H1 (cell line): ENCODE measurements around the gene FOSB. TPM values are rescaled to one million over a fixed set of nuclear protein-coding genes. Genes with fewer than 3 reads are reported as not detected.

Source experiments
- CTCF ChIA-PET: fragments of 300-600 bp; sonication (Branson Sonifier 250); formaldehyde crosslinking; loops from one replicate; lab custom pipeline; 2021; ENCODE audit not compliant: partially characterized antibody; lab: Charles Lee
- POLR2A ChIA-PET: fragments of 300-600 bp; sonication (Branson Sonifier 250); formaldehyde crosslinking; loops from one replicate; lab custom pipeline; 2021; ENCODE audit warnings: inconsistent platforms; ENCODE audit not compliant: partially characterized antibody; lab: Charles Lee
- DNase-seq, 2 experiments: peaks; one replicate each; pipeline versions ENCODE4 v3.0.0 to v3.0.0-alpha.2; 2010 to 2022; ENCODE audit warnings: low spot score in 2 of 2, low read depth in 1 of 2, mixed read lengths in 1 of 2
- FAIRE-seq: peaks from 2 replicates; lab custom pipeline; 2011; peaks lifted over from hg19 to GRCh38; lab: Jason Lieb, UNC
- H2AFZ ChIP-seq: 2 replicates; pipeline ENCODE4 v1.8.1; 2012; ENCODE audit warnings: low read length, inconsistent platforms
- H2AK5ac ChIP-seq: 2 replicates; pipeline ENCODE4 v1.6.1; 2013; ENCODE audit warnings: low read depth, low read length
- H2BK120ac ChIP-seq: replicated peaks from 2 replicates; pipeline ENCODE3; 2013; ENCODE audit warnings: low read depth, low read length, inconsistent platforms
- H2BK12ac ChIP-seq: 2 replicates; pipeline ENCODE4 v1.6.1; 2013; ENCODE audit warnings: low read depth, low read length
- H2BK15ac ChIP-seq: 2 replicates; pipeline ENCODE4 v1.6.1; 2013; ENCODE audit warnings: low read length
- H2BK20ac ChIP-seq: 2 replicates; pipeline ENCODE4 v1.6.1; 2013; ENCODE audit warnings: low read length
- H2BK5ac ChIP-seq: 2 replicates; pipeline ENCODE4 v1.6.1; 2013; ENCODE audit warnings: low read depth, low read length
- H3K14ac ChIP-seq: 2 replicates; pipeline ENCODE4 v1.6.1; 2013; ENCODE audit warnings: inconsistent platforms; ENCODE audit not compliant: insufficient read length
- H3K18ac ChIP-seq: 2 replicates; pipeline ENCODE4 v1.6.1; 2013; ENCODE audit warnings: low read length; ENCODE audit errors: extremely low read depth
- H3K23ac ChIP-seq: 2 replicates; pipeline ENCODE4 v1.6.1; 2013; ENCODE audit warnings: inconsistent platforms; ENCODE audit not compliant: insufficient read length
- H3K23me2 ChIP-seq: 2 replicates; pipeline ENCODE4 v1.6.1; 2013; ENCODE audit warnings: low read depth, low read length
- H3K27ac ChIP-seq: 2 replicates; pipeline ENCODE4 v1.6.1; 2011; ENCODE audit warnings: low read depth, low read length, inconsistent platforms
- H3K27me3 ChIP-seq, 4 experiments: replicated peaks in 1 of 4; 1 replicate in 1 of 4; 2 replicates in 3 of 4; pipeline versions ENCODE4 v1.6.1 to v1.8.1; 2011 to 2013; ENCODE audit warnings: low read length in 3 of 4, mild to moderate bottlenecking in 3 of 4, inconsistent platforms in 2 of 4, mixed read lengths in 2 of 4, moderate library complexity in 1 of 4; ENCODE audit not compliant: control insufficient read depth in 3 of 4, insufficient read depth in 3 of 4; ENCODE audit errors: extremely low read depth in 1 of 4
- H3K36me3 ChIP-seq, 4 experiments: 2 replicates each; pipeline versions ENCODE4 v1.6.1 to v1.8.1; 2011 to 2013; ENCODE audit warnings: mild to moderate bottlenecking in 4 of 4, low read length in 3 of 4, moderate library complexity in 2 of 4, control low read depth in 1 of 4, inconsistent platforms in 1 of 4; ENCODE audit not compliant: insufficient read depth in 4 of 4, control insufficient read depth in 2 of 4
- H3K4ac ChIP-seq: replicated peaks from 2 replicates; pipeline ENCODE3; 2013; ENCODE audit warnings: low read length, low read depth, mixed read lengths, inconsistent platforms; ENCODE audit not compliant: insufficient read length
- H3K4me1 ChIP-seq, 4 experiments: replicated peaks in 1 of 4; 1 replicate in 1 of 4; 2 replicates in 3 of 4; pipeline versions ENCODE4 v1.6.1 to v1.8.1; 2011 to 2013; ENCODE audit warnings: low read length in 3 of 4, inconsistent platforms in 2 of 4, mixed read lengths in 1 of 4; ENCODE audit not compliant: insufficient read depth in 4 of 4, control insufficient read depth in 3 of 4
- H3K4me2 ChIP-seq, 2 experiments: 2 replicates each; pipeline versions ENCODE4 v1.6.1 to v1.8.1; 2011 to 2013; ENCODE audit warnings: low read depth in 2 of 2, low read length in 2 of 2, control low read depth in 1 of 2, inconsistent platforms in 1 of 2, mild to moderate bottlenecking in 1 of 2; ENCODE audit not compliant: insufficient read depth in 1 of 2
- H3K4me3 ChIP-seq, 4 experiments: fragments of 200-600, 300-600 bp in 1 of 4; sonication (generic), shearing (Covaris generic), sonication (Bioruptor Twin) in 1 of 4; 2 replicates each; pipeline versions ENCODE4 v1.5.1 to v1.8.1; 2011 to 2016; ENCODE audit warnings: low read length in 4 of 4, low read depth in 3 of 4, control low read depth in 2 of 4, inconsistent platforms in 2 of 4, mild to moderate bottlenecking in 2 of 4, mixed read lengths in 1 of 4, moderate library complexity in 1 of 4; ENCODE audit not compliant: insufficient read depth in 2 of 4; ENCODE audit errors: extremely low read depth in 1 of 4
- H3K56ac ChIP-seq: replicated peaks from 2 replicates; pipeline ENCODE3; 2013; ENCODE audit warnings: low read depth, mild to moderate bottlenecking, mixed read lengths, low read length, inconsistent platforms; ENCODE audit not compliant: insufficient read length
- H3K79me1 ChIP-seq: 2 replicates; pipeline ENCODE4 v1.6.1; 2013; ENCODE audit warnings: low read depth, low read length, control low read depth
- H3K79me2 ChIP-seq, 2 experiments: 2 replicates each; pipeline versions ENCODE4 v1.6.1 to v1.8.1; 2012 to 2013; ENCODE audit warnings: low read length in 2 of 2, mild to moderate bottlenecking in 2 of 2, inconsistent platforms in 1 of 2; ENCODE audit not compliant: insufficient read depth in 2 of 2, control insufficient read depth in 1 of 2
- H3K9ac ChIP-seq, 4 experiments: replicated peaks in 1 of 4; 1 replicate in 1 of 4; 2 replicates in 3 of 4; pipeline versions ENCODE4 v1.6.1 to v1.8.1; 2011 to 2013; ENCODE audit warnings: low read depth in 3 of 4, low read length in 3 of 4, control low read depth in 2 of 4, mild to moderate bottlenecking in 2 of 4, moderate library complexity in 2 of 4, inconsistent platforms in 1 of 4; ENCODE audit errors: extremely low read depth in 1 of 4
- H3K9me3 ChIP-seq, 2 experiments: 2 replicates each; pipeline versions ENCODE4 v1.6.1 to v1.8.1; 2012 to 2013; ENCODE audit warnings: mild to moderate bottlenecking in 2 of 2, moderate library complexity in 2 of 2, control low read depth in 1 of 2, inconsistent platforms in 1 of 2, low read depth in 1 of 2, low read length in 1 of 2, mixed read lengths in 1 of 2; ENCODE audit not compliant: insufficient read depth in 2 of 2
- H4K20me1 ChIP-seq, 2 experiments: replicated peaks in 1 of 2; 2 replicates each; pipeline versions ENCODE3 to v1.8.1; 2011 to 2013; ENCODE audit warnings: inconsistent platforms in 2 of 2, low read length in 2 of 2, mild to moderate bottlenecking in 1 of 2; ENCODE audit not compliant: insufficient read depth in 2 of 2, control insufficient read depth in 1 of 2
- H4K5ac ChIP-seq: 2 replicates; pipeline ENCODE4 v1.6.1; 2013; ENCODE audit warnings: low read length, low read depth, mixed read lengths, inconsistent platforms; ENCODE audit not compliant: insufficient read length
- H4K8ac ChIP-seq: 2 replicates; pipeline ENCODE4 v1.8.0; 2013; ENCODE audit warnings: mild to moderate bottlenecking, moderate library complexity, low read length, inconsistent platforms; ENCODE audit not compliant: insufficient read depth; ENCODE audit errors: extremely low read depth
- H4K91ac ChIP-seq: replicated peaks from 2 replicates; pipeline ENCODE3; 2013; ENCODE audit warnings: low read length, mixed read lengths, inconsistent platforms; ENCODE audit not compliant: insufficient read length
- CBX5 ChIP-seq: fragments of 300-800, 300-1000 bp; sonication (generic); IDR thresholded peaks from 2 replicates; pipeline ENCODE4 v1.7.1; 2016; ENCODE audit warnings: antibody characterized with exemption, low read length, low read depth
- CBX8 ChIP-seq: fragments of 300-800, 300-1000 bp; sonication (generic); IDR thresholded peaks from 2 replicates; pipeline ENCODE4 v1.7.1; 2016; ENCODE audit warnings: low read depth, low read length, borderline replicate concordance
- GABPA ChIP-seq: IDR thresholded peaks from 2 replicates; pipeline ENCODE4 v1.6.1; 2011; ENCODE audit warnings: mild to moderate bottlenecking, low read length, moderate library complexity, borderline replicate concordance; ENCODE audit not compliant: insufficient read depth
- GTF2F1 ChIP-seq: IDR thresholded peaks from 2 replicates; pipeline ENCODE4 v1.6.1; 2012; ENCODE audit warnings: low read depth, low read length, improper control_type of control experiment, borderline replicate concordance
- HDAC2 ChIP-seq, 2 experiments: fragments of 300-600 bp in 1 of 2; sonication (generic) in 1 of 2; IDR thresholded peaks; 2 replicates each; pipeline ENCODE4 v1.6.1; 2011 to 2012; ENCODE audit warnings: low read depth in 2 of 2, low read length in 2 of 2, mild to moderate bottlenecking in 2 of 2, moderate library complexity in 2 of 2, borderline replicate concordance in 1 of 2, inconsistent platforms in 1 of 2
- NRF1 ChIP-seq: IDR thresholded peaks from 2 replicates; pipeline ENCODE4 v1.6.1; 2011; ENCODE audit warnings: mild to moderate bottlenecking, low read depth, low read length, improper control_type of control experiment
- RBBP5 ChIP-seq: IDR thresholded peaks from 2 replicates; pipeline ENCODE4 v1.7.1; 2012; ENCODE audit warnings: low read depth, mild to moderate bottlenecking, inconsistent platforms, low read length, moderate library complexity, borderline replicate concordance
- RFX5 ChIP-seq: IDR thresholded peaks from 2 replicates; pipeline ENCODE4 v1.6.1; 2011; ENCODE audit warnings: low read depth, low read length, improper control_type of control experiment, borderline replicate concordance
- RNF2 ChIP-seq: fragments of 200-900, 300-1000 bp; sonication (generic); IDR thresholded peaks from 2 replicates; pipeline ENCODE4 v1.7.1; 2016; ENCODE audit warnings: borderline replicate concordance, low read depth, mild to moderate bottlenecking, antibody characterized with exemption, low read length; ENCODE audit not compliant: poor library complexity, severe bottlenecking; ENCODE audit errors: missing control alignments
- SP2 ChIP-seq: IDR thresholded peaks from 2 replicates; pipeline ENCODE4 v1.6.1; 2012; ENCODE audit warnings: mild to moderate bottlenecking, low read length, inconsistent platforms
- TCF12 ChIP-seq: IDR thresholded peaks from 2 replicates; pipeline ENCODE4 v1.6.1; 2011; ENCODE audit warnings: low read depth, mild to moderate bottlenecking, low read length
- ZNF274 ChIP-seq: IDR thresholded peaks from 2 replicates; pipeline ENCODE4 v1.7.0; 2012; ENCODE audit warnings: low read length, borderline replicate concordance; ENCODE audit errors: extremely low read depth
- WGBS, 2 experiments: shearing (Covaris generic) in 1 of 2; methylation state at CpG; one replicate each; pipeline versions ENCODE4 v1.1.6 to v1.1.7; 2013 to 2015; ENCODE audit warnings: low lambda C conversion rate in 2 of 2, mixed read lengths in 2 of 2, inconsistent platforms in 1 of 2, low coverage in 1 of 2, missing lambda C conversion rate in 1 of 2; ENCODE audit not compliant: insufficient replicate concordance in 2 of 2, insufficient coverage in 1 of 2, insufficient read length in 1 of 2; ENCODE audit errors: extremely low coverage in 1 of 2, missing lambda C conversion rate in 1 of 2; 5-methylcytosine and 5-hydroxymethylcytosine counted together
- polyA plus RNA-seq, 7 experiments: library from polyadenylated mRNA; depleted of rRNA in 3 of 7; stranded (reverse) in 5 of 7; unstranded in 2 of 7; fragments of >200 nt in 5 of 7; fragments of 200-250 nt in 2 of 7; gene quantifications; 1 replicate in 5 of 7; 2 replicates in 1 of 7; 4 replicates in 1 of 7; pipeline versions ENCODE4 v1.2.1 to v1.2.3, GENCODE V29; 2011 to 2013; ENCODE audit warnings: missing spikeins in 2 of 7, mixed read lengths in 2 of 7
- total RNA-seq: library from RNA; stranded (reverse); fragmentation: NEBNext Ultra II Directional; extraction: Animal tissue kit (Norgen Biotek cat#: 25700); gene quantifications from 2 replicates; pipeline ENCODE4 v1.2.1, GENCODE V29; 2021

Gene FOSB
- total and polyA plus RNA-seq, 2 of the 8 experiments (the other 6 are each of a cell fraction or from before 2014, with no cell fraction given) = 0.44 to 2.7 TPM

DNA sequence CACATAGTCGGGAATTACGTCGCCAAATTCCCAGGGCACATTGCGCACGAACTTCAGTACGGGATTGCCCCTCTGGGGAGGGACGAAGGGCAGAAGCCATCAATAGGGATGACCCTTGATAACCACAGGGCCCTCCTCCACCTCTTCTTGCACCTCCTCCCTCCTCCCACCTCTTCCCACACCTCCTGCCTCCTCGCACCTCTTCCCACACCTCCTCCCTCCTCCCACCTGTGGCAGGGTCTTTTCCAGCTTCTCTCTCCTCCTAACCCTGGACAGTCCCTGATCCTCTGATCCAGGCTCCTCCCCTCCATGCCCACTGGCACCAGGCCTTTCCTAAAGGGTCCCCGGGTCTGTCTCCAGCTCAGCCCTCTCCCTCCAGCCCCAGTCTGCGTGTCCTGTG lies 47.4 kb upstream of the FOSB start:
- H3K9ac ChIP-seq = no peak overlapping the region
- H3K23me2 ChIP-seq = peaks cover 10% of the 10 kb centered on the region
- DNase-seq (no peak), FAIRE-seq (no peak)
- 92% methylated on average over 10 of the region's 10 CpGs; no CpG with 5 or more reads in 1 of the 2 experiments for WGBS, 2 experiments
- peaks cover 0 to 10% (median 6%) of the 10 kb centered on the region in 4 experiments; a peak in 5 of 8 replicates for H3K36me3 ChIP-seq
- H3K4me2 ChIP-seq = no peak overlapping the region
- CTCF ChIA-PET = interaction anchor here (0.7 to 2.4 kb wide), 5 partner anchors 16 to 1458 kb away, joined by 3 to 9 read pairs (median 4); no protein-coding TSS in a partner anchor
- no peak overlapping the region for H3K56ac ChIP-seq
- H4K5ac ChIP-seq = no peak overlapping the region
- H3K4ac ChIP-seq = no peak overlapping the region
- no peak overlapping the region for H3K27ac ChIP-seq
- no peak overlapping the region for H2BK15ac ChIP-seq
- peaks cover 2% of the 10 kb centered on the region; the same call in 1 of the 2 replicates for H3K79me1 ChIP-seq
- no peak overlapping the region for H2BK20ac ChIP-seq
- H3K27me3 ChIP-seq = no peaks in the 10 kb centered on the region
- H4K20me1 ChIP-seq = peaks cover 0 to 6% of the 10 kb centered on the region in 2 experiments
- no peak overlapping the region for H2AK5ac ChIP-seq
- H2AFZ ChIP-seq = no peak overlapping the region
- H3K14ac ChIP-seq = no peak overlapping the region
- peaks cover 0 to 9% of the 10 kb centered on the region in 2 experiments; a peak in 1 of 4 replicates for H3K79me2 ChIP-seq
- POLR2A ChIA-PET = interaction anchor here (0.6 to 1.9 kb wide), 5 partner anchors 8 to 96 kb away, joined by 3 to 9 read pairs (median 3); no protein-coding TSS in a partner anchor
- H2BK5ac ChIP-seq = no peak overlapping the region
- H4K91ac ChIP-seq = no peak overlapping the region
- H2BK12ac ChIP-seq = no peak overlapping the region
- H3K4me1 ChIP-seq = peaks cover 0 to 11% (median 6%) of the 10 kb centered on the region in 4 experiments; a peak in 6 of 7 replicates
- H3K18ac ChIP-seq = no peak overlapping the region
- no peaks in the 10 kb centered on the region for H3K9me3 ChIP-seq
- H2BK120ac ChIP-seq = no peak overlapping the region
- H3K4me3 ChIP-seq = no peak overlapping the region
- H3K23ac ChIP-seq = no peak overlapping the region
- H4K8ac ChIP-seq = no peak overlapping the region
- no peak for TF ChIP-seq HDAC2 (IDR thresholded peaks at IDR 0.05; ENCODE audit: borderline replicate concordance in 1 of 2, low read depth in 2 of 2, low read length in 2 of 2)
- no peak for TF ChIP-seq RFX5
- TF ChIP-seq TCF12 = no peak
- TF ChIP-seq RNF2 = no peak
- no peak for TF ChIP-seq CBX5
- TF ChIP-seq CBX8 = no peak
- TF ChIP-seq NRF1 = no peak
- no peak for TF ChIP-seq SP2
- TF ChIP-seq RBBP5 = no peak
- no peak for TF ChIP-seq ZNF274
- TF ChIP-seq GTF2F1 = no peak
- no peak for TF ChIP-seq GABPA
